Skeletal muscle tissue (tissue), 4 donors: Measurements from ENCODE around the gene ACP5. TPM values are rescaled to one million over a fixed set of nuclear protein-coding genes. Genes with fewer than 3 reads are reported as not detected.

Experiments
- H3K27ac ChIP-seq: one replicate; pipeline ENCODE4 v1.7.0; 2013; ENCODE audit warnings: mild to moderate bottlenecking, low read depth, low read length, inconsistent platforms
- H3K27me3 ChIP-seq, 3 donors: one replicate each; pipeline ENCODE4 v1.7.0; 2013; ENCODE audit warnings: low read length in 3 of 3; ENCODE audit not compliant: control insufficient read depth in 3 of 3, insufficient read depth in 3 of 3
- H3K36me3 ChIP-seq, 3 donors: one replicate each; pipeline ENCODE4 v1.7.0; 2013; ENCODE audit warnings: low read length in 3 of 3; ENCODE audit not compliant: control insufficient read depth in 3 of 3, insufficient read depth in 3 of 3
- H3K4me1 ChIP-seq, 3 donors: one replicate each; pipeline ENCODE4 v1.7.0; 2013; ENCODE audit warnings: low read length in 3 of 3, mild to moderate bottlenecking in 3 of 3; ENCODE audit not compliant: control insufficient read depth in 3 of 3, insufficient read depth in 3 of 3
- H3K4me3 ChIP-seq, 3 donors: one replicate each; pipeline ENCODE4 v1.7.0; 2013; ENCODE audit warnings: low read length in 3 of 3
- H3K9ac ChIP-seq, 3 donors: one replicate each; pipeline ENCODE4 v1.7.0; 2013; ENCODE audit warnings: low read length in 3 of 3, mild to moderate bottlenecking in 3 of 3, moderate library complexity in 2 of 3, low read depth in 1 of 3
- H3K9me3 ChIP-seq, 3 donors: one replicate each; pipeline ENCODE4 v1.7.0; 2013; ENCODE audit warnings: low read length in 3 of 3; ENCODE audit not compliant: control insufficient read depth in 3 of 3
- total RNA-seq: library from RNA; depleted of rRNA; stranded (reverse); fragments of >200 nt; gene quantifications from one replicate; pipeline ENCODE4 v1.2.3, GENCODE V29; 2014
- donor health status: Osteomylitis.

ACP5 gene
- total RNA-seq, 1 donor from 2014 or later, result 3.7 TPM

DNA sequence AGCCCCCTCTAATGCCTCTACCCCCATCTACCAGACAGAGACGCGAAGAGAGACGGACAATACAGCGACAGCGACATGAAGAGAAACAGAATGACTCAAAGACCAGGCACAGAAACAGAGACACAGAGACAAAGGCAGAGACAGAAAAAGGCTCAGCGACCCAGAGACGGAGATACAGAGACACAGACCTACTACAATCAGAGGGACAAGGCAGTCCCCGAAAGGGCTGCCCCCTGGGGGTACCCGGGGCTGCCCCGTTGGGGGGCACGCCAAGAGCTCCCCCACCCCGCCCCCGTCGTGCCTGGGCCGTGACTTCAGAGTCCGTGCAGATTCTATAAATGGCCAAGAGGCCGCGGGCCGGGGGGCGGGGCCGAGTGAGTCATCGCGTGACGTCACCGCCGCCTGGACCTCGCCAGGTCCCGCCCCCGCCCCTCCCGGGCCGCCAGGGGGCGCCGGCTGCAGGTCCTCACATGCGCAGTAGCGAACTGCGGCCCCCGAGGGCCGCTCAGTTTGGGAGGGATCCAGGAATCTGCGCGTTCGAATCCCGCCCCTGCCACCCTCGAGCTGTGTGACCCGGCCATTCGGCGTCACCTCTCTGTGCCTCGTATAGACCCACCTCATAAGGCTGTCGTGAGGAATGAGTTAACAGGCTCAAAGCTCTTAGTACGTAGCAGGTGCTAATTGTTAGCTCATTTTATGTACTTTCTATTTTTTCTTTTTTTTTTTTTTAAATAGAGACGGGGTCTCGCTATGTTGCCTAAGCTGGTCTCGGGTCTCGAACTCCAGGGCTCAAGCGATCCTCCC lies 41.5 kb downstream of the ACP5 start:
- Histone ChIP-seq H3K9me3 (no peaks in the 10 kb centered on the region), H3K27ac (peak overlapping the region; percentile 81), H3K36me3 (no peaks in the 10 kb centered on the region), H3K4me3 (peak overlapping the region; percentile 48 to 70 (median 61)), H3K4me1 (peaks cover 11 to 13% (median 12%) of the 10 kb centered on the region in 3 donors), H3K9ac (peak overlapping the region; percentile 63 to 82 (median 72)), H3K27me3 (peaks cover 2 to 10% (median 10%) of the 10 kb centered on the region in 3 donors)

DNA sequence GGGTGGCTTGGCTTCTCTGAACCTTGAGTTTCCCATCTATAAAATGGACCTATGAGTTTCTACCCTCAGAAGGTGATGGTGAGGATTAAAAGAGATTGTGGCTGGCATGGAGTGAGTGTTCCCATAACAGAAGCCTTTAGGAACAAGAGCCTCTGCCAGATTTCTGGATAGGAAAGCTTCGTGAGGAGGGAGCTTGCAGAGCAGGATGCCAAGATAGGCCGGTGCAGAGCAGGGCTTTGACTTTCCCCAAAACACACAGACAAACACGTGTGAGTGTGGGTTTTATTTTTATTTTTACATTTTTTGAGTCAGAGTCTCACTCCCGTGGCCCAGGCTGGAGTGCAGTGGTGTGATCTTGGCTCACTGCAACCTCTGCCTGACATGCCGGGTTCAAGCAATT lies 42.5 kb downstream of the ACP5 start:
- H3K4me3 ChIP-seq, result no peak overlapping the region
- no peak overlapping the region for H3K9ac ChIP-seq
- H3K27me3 ChIP-seq, result peaks cover 0 to 10% (median 10%) of the 10 kb centered on the region in 3 donors
- no peaks in the 10 kb centered on the region for H3K36me3 ChIP-seq
- H3K27ac ChIP-seq, result no peak overlapping the region
- peaks cover 11 to 13% (median 12%) of the 10 kb centered on the region in 3 donors for H3K4me1 ChIP-seq
- H3K9me3 ChIP-seq, result no peaks in the 10 kb centered on the region

DNA sequence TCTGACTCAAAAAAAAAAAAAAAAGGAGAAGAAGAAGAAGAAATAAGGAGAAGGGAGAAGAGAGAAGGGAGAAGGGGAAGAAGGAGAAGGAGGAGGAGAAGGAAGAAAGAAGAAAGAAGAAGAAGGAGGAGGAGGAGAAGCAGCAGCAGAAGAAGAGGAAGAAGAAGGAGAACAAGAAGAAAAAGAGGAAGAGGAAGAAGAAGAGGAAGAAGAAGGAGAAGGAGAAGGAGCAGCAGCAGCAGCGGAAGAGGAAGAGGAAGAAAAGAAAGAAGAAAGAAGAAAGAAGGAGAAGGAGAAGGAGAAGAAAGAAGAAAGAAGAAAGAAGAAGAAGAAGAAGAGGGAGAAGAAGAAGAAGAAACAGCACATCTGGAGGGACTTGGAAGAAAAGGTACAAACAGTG lies 42.9 kb downstream of the ACP5 start:
- no peaks in the 10 kb centered on the region for H3K9me3 ChIP-seq
- no peak overlapping the region for H3K9ac ChIP-seq
- peaks cover 0 to 10% (median 10%) of the 10 kb centered on the region in 3 donors for H3K27me3 ChIP-seq
- H3K27ac ChIP-seq, result no peak overlapping the region
- no peak overlapping the region for H3K4me3 ChIP-seq
- H3K36me3 ChIP-seq, result no peaks in the 10 kb centered on the region
- H3K4me1 ChIP-seq, result peaks cover 11 to 13% (median 12%) of the 10 kb centered on the region in 3 donors

DNA sequence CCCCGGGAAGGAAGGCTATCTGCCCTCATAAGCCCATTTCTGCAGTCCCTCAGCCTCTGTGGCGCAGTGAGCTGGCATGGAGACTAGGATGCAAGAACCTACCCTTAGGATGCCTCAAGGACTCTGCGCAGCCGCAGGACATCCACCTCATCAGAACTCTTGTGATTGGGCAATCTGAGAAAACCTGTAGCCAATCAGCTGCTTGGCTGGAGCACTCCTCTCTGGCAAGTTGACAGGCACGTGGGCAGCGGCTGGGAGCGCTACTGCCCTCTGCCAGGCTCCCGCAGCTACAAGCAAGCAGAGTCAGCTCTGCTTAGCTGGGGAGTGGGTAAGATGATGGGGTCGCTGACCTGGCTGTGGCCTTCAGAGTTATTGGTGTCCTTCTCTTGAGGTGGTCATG lies 47.0 kb downstream of the ACP5 start:
- H3K9ac ChIP-seq, result no peak overlapping the region
- no peak overlapping the region for H3K27ac ChIP-seq
- no peak overlapping the region for H3K4me3 ChIP-seq
- no peaks in the 10 kb centered on the region for H3K36me3 ChIP-seq
- peaks cover 12 to 16% (median 14%) of the 10 kb centered on the region in 3 donors for H3K4me1 ChIP-seq
- no peaks in the 10 kb centered on the region for H3K27me3 ChIP-seq
- H3K9me3 ChIP-seq, result no peaks in the 10 kb centered on the region

DNA sequence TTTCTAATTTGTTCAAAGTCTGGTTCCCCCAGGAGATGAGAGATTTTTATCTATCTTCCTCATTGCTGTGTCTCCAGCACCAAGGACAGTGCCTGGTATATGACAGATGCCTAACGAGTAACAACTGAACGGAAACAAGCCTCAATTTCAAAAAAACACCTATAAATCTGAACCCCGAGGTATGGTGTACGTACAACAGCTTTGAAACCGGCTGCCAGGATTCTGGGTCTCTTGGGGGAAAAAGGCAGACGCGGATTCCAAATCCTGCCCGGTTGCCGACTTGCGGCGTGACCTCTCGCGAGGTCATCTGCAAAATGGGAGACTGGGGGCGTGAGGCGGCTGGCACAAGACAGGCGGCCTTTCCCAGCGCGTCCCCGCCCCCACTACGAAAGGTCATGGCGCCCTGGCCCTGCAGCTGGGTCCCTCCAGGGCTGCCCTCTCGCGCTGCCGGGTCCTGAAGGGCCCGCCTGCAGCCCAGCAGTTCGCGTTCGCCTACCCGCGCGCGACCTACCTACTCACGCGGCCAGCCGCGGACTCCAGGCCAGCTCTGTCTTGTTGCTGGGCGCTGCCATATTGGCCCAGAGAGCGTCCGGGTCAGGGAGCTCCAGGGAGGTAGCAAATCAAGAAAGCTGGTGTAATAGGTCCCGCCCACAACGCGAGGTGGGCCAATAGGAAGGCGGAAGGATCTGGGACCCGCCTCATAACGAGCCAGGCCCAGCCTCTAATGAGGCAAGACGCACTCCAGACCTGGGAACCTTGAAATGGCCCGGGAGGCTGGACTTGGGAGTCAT lies 48.7 kb downstream of the ACP5 start, which contains the start of gene ECSIT:
Gene ECSIT (minus strand): TSS at position 584 of the 791 bp plus-strand sequence. CDS start 9,964 bp downstream, outside the sequence.
- Histone ChIP-seq H3K36me3 (peaks cover 0 to 2% (median 0%) of the 10 kb centered on the region in 3 donors), H3K4me1 (peaks cover 11 to 16% (median 13%) of the 10 kb centered on the region in 3 donors), H3K4me3 (peak within 1 kb of the TSS; percentile 68 to 97 (median 95)), H3K27me3 (no peaks in the 10 kb centered on the region), H3K9me3 (no peaks in the 10 kb centered on the region), H3K9ac (peak within 1 kb of the TSS; percentile 73 to 95 (median 91)), H3K27ac (peak within 1 kb of the TSS; percentile 82)

Other genes starting within 250 kb of the ACP5 start
- gene RAB3D, start 238.0 kb downstream of the ACP5 start, total RNA-seq, result 9.9 TPM
- gene TMEM205, start 231.4 kb downstream of the ACP5 start, total RNA-seq, result 52.7 TPM
- 7.8 TPM for gene CCDC159, start 231.1 kb downstream of the ACP5 start, total RNA-seq
- gene PLPPR2, start 222.2 kb downstream of the ACP5 start, total RNA-seq, result 4.7 TPM
- gene SWSAP1, start 203.0 kb downstream of the ACP5 start, total RNA-seq, result 0.52 TPM
- 2.1 TPM for gene EPOR, start 193.3 kb downstream of the ACP5 start, total RNA-seq
- not detected for gene RGL3, start 158.3 kb downstream of the ACP5 start, total RNA-seq
- not detected for gene ODAD3, start 142.5 kb downstream of the ACP5 start, total RNA-seq
- gene PRKCSH, start 142.0 kb downstream of the ACP5 start, total RNA-seq, result 67.8 TPM
- gene ELAVL3, start 96.6 kb downstream of the ACP5 start, total RNA-seq, result not detected
- 5.7 TPM for gene ZNF653, start 71.8 kb downstream of the ACP5 start, total RNA-seq
- gene ECSIT, start 48.5 kb downstream of the ACP5 start, total RNA-seq, result 43.8 TPM
- 28.7 TPM for gene CNN1, start 38.8 kb downstream of the ACP5 start, total RNA-seq
- 16.2 TPM for gene ELOF1, start 18.4 kb downstream of the ACP5 start, total RNA-seq
- 30.8 TPM for gene ZNF627, start 19.8 kb upstream of the ACP5 start, total RNA-seq
- 19.8 TPM for gene ZNF823, start 161.3 kb upstream of the ACP5 start, total RNA-seq
- 5.2 TPM for gene ZNF441, start 189.4 kb upstream of the ACP5 start, total RNA-seq
- gene ZNF491, start 220.9 kb upstream of the ACP5 start, total RNA-seq, result 7.8 TPM
- 6.3 TPM for gene ZNF440, start 236.6 kb upstream of the ACP5 start, total RNA-seq